ENCODE results near the gene FOXL1. TPM values are rescaled to one million over a fixed set of nuclear protein-coding genes. Genes with fewer than 3 reads are reported as not detected.

FOXL1 gene
- total RNA-seq, 4 donors from 2014 or later = 0.09 to 1.3 (median 0.43) TPM

GRCh38 chr16:86609115-86609514 lies 30.8 kb downstream of the FOXL1 start:
- DNase-seq (ENCODE audit: low spot score) (no peak), ATAC-seq (ENCODE audit: low FRiP score) (no peak)
- no peak for TF ChIP-seq CTCF (IDR thresholded peaks at IDR 0.05)

DNA sequence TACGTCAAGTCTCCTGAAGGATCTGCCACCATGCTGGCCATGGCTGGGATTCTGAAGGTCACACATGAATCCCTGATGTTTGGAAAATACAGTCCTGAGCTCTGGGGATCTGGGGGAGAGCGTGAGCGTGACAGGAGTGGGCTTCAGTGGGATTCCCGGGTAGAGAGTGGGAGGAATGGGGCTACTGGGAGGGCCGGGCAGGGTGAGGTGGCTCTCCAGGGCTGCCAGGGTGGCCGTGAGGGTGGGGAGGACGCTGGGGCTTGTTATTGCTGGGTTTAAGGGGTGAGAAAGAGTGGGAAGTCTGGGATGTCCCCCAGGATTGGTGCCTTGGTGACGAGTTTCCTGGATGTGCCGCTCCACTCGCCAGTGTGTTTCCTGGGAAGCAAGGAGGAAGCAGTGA lies 31.3 kb downstream of the FOXL1 start:
- no peak for ATAC-seq (ENCODE audit: low FRiP score)
- TF ChIP-seq CTCF (IDR thresholded peaks at IDR 0.05) = no peak
- DNase-seq (ENCODE audit: low spot score) = no peak

DNA sequence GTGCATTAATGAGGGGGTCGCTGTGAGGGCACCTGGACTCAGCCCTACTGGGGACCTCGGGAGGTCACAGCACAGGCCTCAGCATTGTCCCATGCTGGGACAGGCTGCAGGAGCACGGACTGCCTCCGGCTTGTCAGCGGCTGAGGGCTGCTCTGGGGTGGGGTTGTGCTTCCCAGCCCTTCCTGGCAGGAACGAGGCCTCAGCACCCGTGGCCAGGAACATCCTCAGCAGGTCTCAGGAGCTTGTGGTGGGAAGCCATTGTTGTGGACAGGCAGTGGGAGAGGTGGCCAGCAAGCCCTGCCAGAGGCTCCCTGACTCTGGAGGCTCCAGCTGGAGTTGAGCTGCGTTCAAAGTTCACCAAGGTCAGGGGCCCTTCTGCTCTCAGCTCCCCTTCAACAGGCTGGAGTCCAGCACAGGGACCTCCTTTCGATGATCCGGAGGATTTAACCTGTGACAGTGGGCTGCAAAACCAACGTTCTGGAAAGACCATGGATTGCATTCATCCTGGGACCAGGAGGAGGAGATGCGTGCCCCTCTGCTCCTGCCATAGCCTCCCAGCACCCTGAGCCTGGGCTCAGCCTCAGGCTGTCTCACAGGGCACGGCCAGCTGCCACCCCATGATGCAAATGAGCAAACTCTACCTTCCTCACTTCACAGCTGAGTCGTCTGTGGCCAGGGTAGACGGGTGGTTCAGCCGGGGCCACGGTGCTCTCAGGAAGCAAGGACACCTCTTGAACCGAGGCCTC lies 32.6 kb downstream of the FOXL1 start:
- DNase-seq (ENCODE audit: low spot score) (no peak), ATAC-seq (ENCODE audit: low FRiP score) (no peak)
- TF ChIP-seq CTCF (IDR thresholded peaks at IDR 0.05) = no peak

- DNase-seq (ENCODE audit: low spot score) (no peak), ATAC-seq (ENCODE audit: low FRiP score) (no peak)
- TF ChIP-seq CTCF (IDR thresholded peaks at IDR 0.05) = no peak
Measured at GRCh38 chr16:86611525-86611855, 33.1 kb downstream of the FOXL1 start.

DNA sequence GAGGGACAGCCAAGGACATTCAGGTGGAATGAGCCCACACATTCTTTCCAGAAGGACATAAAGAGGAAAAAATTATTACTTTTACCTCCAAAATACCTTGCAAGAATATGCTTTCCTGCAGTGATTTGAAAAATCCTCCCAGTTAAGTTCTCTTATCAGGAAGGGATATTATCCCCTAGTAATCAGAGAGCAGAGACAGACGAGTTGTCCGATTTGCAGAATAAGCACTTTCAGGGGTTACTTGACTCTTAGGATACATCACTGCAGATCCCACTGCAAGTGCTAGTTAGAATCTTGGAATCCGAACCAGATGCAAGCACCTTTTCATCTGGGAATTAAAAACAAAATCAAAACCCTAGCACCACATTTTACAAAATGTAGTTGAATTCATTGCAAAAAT lies 33.6 kb downstream of the FOXL1 start:
- no peak for ATAC-seq (ENCODE audit: low FRiP score)

DNA sequence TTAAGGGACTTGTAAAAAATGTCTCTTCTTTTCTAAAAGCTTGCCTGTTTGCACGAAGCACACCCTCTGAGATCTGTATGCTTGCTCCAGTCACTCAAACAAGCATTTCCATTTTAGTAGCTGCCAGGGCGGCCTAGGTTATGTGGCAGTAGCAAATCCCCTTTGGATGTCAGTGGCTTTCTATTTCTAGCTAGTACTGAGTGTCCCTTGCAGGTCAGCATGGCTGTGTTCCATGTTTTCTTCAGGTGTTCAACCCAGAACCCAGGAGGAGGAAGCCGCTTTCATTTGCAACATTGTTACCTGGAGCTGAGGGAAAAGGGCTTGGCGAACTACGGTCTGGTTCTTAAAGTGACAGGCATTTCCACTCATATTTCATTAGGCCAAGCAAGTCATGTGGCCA lies 36.4 kb downstream of the FOXL1 start:
- no peak for DNase-seq (ENCODE audit: low spot score)
- no peak for ATAC-seq (ENCODE audit: low FRiP score)
- no peak for TF ChIP-seq CTCF (IDR thresholded peaks at IDR 0.05)

More for the DNA sequence above, 33.6 kb downstream of the FOXL1 start:
- TF ChIP-seq CTCF (IDR thresholded peaks at IDR 0.05) = no peak
- DNase-seq (ENCODE audit: low spot score) = no peak

DNA sequence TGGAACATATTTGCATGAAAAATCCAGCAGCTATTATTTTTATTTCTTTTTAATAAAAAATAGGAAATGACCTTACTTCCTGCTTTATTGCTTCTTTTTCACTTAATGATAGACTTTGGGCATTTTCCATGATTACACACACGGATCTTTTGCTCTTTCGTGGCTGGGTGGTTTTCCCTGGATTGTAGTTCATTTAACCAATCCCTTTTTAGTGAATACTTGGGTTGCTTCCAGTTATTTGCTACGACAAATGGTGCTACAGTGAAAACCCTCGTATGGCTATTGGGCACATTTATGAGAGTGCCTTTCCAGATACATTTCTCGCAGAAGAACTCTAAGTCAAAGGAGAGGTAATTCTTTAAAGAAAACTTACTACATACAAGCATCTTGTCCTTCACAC lies 38.6 kb downstream of the FOXL1 start:
- ATAC-seq (ENCODE audit: low FRiP score) (no peak), DNase-seq (ENCODE audit: low spot score) (no peak)
- no peak for TF ChIP-seq CTCF (IDR thresholded peaks at IDR 0.05)

Measured in omental fat pad (tissue), 4 donors.